GM21447 (cell line): ENCODE data around the gene NPL.
A peak's percentile ranks its signal among the peaks of the same experiment; 100 is the strongest.

Experiments used
- ATAC-seq: cut with Tn5 transposase; IDR thresholded peaks from one replicate; pipeline ENCODE4 v1.9.1; 2021; ENCODE audit not compliant: unreplicated experiment

Gene NPL, protein sequence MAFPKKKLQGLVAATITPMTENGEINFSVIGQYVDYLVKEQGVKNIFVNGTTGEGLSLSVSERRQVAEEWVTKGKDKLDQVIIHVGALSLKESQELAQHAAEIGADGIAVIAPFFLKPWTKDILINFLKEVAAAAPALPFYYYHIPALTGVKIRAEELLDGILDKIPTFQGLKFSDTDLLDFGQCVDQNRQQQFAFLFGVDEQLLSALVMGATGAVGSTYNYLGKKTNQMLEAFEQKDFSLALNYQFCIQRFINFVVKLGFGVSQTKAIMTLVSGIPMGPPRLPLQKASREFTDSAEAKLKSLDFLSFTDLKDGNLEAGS

DNA sequence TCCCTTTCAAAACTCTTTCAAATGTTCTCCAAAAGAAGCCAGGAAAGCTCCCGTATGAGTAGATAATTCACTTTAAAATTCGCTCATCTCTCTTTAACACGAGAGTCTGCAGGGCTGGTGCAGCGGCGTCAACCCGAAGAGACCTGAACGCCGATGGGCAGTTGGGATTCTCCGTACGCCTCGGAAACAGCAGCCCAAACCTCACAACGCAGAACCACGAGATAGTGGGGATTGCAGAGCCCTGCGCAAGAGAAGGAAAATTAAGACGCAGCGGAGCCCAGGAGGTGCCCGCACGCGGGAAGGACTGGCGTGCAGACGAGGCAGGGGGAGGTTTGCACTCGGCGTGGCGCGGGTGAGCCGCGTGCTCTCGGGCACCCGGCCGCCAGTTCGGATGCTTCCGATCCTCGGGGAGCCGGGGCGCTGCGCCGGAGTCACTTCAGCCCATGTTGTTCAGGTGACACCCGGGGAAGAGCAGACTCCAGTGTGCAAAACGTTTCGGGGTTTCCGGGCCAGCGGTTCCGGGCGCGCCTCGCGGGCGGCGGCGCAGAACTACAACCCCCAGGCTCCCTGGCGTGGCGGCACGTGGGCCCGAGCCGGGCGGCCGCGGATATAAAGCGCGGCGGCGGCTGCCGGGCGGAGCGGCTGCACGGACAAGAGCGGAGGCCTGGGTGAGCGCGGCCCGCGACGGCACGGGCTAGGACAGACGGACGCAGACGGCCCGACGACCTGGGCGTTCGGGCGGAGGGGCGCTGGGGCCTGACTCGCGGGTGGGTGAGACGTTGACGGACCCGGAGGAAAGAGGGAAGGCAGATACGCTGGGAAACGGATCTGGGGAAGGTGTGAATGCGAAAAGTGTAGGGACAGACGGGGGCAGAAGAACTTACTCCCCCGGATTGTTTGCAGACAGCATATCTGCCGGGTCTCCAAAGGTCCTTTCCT, at the start of gene NPL:
TSS of gene NPL (plus strand) at position 636 of the 939 bp plus-strand sequence. CDS start 4,599 bp downstream, outside the sequence.
- ATAC-seq = peak; percentile 93

DNA sequence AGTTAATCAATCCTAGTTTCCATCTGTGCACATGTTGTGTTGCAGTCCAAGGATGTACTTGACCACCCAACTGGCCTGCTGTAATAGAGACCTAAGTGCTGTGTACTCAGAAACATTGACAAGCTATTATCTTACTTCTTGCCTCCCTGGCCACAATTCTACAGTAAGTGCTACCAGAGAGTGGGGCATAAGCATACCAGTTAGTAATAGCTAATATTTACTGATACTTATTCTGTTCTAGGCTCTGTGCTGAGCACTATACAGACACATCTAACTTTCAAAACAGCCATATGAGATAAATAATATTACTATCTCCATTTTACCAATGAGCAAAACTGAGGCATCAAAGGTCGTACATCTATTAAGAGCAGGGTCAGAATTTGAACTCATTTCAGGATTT, 49.5 kb upstream of the NPL start:
- ATAC-seq = no peak

DNA sequence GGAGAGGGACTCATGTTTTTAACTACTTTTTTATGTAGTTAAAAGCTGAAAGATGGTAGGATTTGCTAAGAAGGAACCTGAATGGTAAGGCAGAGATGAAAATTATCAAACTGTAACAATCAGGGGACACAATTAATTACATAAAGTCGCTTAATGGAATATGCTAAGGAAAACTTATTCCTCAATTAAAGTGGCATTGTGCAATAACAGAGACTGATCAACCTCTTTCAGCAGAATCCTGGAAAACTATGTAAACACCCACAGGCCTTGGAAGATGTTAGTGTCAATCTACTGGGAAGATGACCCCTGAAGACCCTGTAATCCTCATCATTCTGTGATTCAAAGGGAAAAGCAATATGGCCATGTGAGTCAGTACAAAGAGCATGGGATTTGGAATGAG, 46.8 kb upstream of the NPL start:
- no peak for ATAC-seq

DNA sequence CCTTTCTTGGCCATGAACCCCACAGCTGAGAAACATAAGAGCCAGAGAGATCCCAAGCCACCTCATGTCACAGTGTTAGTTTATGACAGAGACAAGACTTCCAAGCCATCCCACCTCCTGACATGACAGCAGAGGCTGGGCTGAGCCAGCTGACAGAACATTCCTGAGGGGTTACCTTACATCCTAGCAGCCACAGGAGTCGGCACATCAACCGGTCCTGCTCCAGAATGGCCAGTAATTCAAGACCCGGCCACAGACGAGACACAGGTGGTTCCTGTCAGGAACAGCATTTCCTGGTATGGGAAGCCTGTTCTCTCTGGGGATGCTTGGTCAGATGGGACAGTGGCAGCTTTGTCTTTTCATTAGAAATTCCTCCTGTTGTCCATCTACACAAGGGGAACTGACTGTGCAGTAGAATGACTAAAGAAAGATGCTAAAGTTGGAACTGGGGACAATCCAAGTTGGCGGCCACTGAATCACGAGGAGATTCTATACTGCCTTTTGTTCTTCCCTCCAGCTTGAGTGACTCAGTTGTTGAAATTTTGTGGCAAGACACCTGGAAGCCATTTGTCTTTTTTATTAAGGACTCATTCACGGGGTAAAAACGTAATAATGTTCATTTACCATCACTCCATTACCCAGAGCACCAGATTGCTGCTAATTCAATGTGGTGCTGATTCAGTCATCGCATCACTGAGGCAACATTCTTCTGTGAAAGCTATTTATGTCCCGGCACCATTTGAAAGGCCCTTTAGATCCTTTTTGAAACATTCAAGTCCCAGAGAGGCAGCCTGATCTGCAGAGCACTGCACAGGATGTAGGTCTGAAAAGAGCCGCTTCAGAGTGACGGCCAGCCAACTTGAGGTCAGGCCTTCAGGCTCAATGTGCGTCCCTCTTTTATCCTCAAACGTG, 37.2 kb upstream of the NPL start:
- ATAC-seq = no peak

DNA sequence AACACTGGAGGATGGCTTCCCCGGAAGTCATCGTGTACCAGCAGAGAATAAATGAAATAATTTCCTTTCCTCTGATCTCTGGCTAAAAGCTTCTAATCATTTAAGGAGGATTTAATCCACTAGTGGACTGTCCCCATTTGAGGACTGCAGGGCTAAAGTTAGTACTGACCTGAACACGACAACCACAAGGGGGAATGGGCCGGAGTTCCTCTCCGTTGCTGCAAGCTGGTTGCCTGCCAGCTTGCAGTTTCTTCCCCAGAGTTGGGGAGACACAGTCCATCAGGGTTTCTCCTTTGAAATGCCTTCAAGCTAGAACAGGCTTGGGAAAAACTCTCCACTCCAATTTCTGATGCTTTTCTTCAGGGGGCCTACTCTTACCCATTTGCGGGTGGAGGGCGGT, 35.5 kb upstream of the NPL start:
- no peak for ATAC-seq

DNA sequence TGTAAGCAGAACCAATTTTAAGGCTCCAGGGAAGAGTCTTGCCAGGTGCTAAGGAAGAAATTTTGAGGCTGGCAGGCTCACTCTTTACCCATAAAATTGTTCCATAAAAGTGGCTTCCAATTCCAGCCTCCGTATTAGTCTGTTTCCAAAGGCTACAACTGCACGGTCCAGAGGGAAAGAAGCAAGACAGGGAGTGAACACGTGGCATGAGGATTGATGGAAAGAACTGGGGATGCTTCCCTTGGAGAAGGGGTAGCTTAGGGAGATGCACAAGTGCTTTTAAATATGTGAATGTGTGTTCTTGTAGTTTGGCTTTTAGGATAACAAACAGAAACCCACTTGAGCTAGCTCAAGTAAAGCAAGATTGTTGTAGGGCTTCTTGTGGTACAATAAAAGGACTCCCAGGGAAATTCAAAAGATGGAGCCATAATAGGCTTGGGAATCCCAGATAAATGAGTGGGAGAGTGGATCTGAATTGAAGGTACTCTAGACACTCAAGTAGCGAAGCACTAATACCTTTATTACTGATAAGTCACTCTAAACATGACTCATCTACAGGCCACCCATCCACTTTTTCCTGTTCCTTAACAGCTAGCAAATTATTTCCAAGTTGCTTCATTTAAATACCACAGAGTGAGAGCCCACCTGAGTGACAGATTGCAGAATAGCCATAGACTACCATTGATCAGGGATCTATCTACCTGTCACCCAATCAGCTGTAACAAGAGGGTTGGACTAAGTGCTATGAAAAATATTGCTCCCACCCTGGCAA, 34.8 kb upstream of the NPL start:
- no peak for ATAC-seq

DNA sequence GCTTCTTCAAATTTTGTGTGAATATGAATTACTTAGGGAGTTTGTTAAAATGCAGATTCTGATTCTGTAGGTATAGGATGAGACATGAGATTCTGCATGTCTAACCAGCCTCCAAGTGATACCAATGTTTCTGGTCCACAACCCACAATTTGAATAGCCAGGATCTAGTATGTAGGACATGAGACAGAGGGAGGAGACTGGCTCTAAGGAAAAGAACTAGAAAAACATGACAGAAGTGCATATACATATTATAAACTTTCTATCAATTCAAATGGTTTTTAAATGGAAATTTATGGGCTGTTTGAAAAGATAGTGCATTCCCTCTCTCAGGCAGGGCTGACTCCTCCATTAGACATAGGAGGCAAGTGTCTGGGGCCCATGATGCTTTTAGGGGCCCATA, 33.9 kb upstream of the NPL start:
- ATAC-seq = no peak

DNA sequence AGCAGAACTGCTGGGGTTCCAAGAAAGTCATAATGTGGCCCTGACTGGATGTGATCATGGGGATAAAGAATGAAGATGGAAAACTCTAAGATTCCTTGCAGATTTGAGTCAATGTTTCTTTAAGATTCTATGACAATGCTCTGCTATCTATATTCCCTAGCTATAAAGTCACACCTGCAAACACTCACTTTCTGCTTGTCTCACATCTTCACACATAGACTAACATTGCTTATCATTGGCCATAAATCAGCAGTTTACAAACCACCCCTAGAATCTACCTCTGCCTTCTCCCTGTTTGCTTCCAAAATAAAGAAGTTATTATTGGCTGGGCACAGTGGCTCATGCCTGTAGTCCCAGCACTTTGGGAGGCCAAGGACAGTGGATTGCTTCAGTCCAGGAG, 33.1 kb upstream of the NPL start:
- no peak for ATAC-seq

DNA sequence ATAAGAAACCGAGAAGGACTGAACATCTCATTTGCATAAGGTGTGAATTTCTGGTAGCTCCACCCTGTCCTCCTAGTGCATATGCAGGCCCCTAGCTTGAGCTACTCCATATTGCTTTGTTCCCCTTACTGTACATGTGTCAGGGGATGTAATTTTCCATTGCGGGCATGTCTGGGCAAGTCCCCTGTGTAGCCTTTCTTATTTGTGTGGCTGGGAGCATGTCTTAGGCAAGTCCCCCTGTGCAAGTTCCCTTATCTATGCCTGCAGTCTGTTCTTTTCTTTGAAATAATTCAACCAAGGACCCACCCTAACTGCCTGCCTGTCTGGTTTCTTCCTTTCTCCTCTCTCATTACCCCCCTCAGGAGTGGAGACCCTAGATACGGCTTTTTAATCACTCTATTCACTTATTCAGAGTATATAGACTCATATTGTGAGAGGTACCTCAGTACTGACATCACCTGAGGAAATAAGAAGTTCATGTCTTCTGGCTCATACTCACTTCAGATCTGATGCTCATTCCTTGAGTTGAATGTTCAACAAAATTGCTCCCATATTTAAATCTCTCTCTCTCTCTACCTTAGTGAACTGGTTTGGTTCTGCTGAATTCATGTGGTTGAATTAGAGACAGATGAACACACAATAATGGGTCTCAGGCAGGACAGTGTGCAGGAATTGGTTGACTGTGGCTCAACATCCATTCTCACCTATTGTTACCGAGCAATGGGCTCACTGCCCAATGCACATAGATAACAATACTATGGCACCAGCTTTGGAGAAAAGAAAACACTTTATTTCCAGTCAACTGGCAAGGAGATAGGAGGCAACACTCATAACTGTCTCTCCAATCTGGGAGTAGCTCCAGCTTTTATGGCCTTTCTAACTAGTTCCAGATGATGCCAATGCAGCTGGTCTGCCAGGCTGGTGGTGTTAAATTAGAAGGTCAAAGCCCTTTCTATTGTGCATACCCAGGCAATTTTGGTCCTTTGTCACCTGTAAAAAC, 27.9 kb upstream of the NPL start:
- ATAC-seq = no peak

DNA sequence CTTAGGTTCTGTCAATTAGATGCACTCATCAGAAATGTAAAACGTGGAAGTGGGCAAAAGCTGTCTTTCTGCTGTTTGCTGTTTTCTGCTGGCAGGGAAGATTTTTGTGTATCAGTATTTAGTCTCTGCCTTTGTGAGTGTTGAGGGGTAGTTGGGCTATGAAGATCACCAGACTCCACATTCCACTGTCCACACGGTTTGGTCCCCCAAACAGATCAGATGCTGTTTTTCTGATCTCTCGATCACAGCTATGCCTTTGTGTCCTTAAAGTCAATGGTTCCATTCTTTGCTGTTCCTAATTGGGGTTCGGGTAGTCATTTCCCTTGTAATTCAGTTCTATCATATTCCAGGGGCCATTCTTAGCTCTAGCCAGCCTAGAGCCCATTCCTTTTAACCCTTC, 27.0 kb upstream of the NPL start:
- no peak for ATAC-seq

DNA sequence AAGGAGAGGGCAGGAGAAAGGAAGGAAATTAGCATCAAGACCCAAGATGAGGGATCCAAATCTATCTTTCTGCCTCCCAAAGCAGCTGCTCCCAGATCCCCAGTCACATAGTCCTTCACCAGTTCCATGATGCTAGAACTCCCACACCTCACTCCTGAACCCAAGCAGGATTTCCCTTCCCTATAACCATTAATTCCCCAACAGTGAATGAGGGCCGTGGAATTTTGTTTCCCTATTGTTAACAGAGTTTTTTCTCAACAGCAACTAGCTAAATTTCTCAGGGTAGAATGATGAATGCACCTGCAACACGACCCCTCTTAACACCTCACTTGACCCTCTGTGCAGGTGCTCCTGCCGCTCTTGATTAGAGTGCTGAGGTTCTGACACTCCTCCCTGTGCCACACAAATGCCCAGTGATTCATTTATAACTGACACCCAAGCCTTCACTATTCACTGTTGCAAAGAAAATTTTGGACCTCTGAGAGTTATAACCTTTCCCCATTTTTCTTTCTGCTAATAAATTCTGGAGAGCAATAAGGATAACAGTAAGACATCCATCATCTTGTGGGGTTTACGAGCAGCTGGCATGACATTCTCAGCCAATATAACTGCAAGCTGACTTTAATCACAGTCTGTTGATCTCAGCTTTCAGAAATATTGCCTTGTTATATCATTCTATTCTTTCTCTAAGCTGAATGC, 25.4 kb upstream of the NPL start:
- ATAC-seq = no peak

DNA sequence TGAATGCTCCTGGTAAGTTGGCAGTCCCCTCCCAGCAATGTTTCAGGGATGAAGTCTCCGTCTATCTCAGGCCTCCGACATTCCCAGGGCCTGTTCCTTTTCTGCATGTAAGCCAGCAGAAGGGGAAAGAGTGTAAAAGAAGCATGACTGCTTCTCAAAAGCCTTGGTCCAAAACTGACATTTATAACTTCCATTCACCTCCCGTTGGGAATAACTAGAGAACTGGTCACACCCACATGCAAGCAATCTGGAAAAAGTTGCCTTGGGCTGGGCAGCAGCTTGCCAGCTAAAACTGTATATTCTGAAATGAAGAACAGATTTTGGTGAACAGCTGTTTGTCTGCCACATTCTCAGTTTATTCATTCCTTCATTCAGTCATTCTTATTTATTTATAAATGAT, 24.2 kb upstream of the NPL start:
- ATAC-seq = no peak

DNA sequence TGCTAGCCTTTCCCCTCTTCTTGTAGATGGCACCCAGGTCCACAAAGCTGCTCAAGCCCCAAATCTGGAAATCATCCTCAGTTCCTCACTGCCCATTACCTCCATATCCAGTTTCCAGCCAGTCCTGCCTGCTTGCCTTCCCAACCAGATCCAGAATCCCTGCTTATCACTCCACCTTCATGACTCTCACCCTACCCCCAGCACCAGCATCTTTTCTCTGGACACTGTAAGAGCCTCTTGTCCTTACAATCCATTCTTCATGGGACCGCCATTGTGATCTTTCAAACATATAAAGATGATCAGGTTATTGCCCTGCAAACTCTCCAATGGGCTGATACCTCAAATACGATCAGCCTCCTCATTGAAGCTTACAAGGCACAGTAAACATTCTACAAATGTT, 23.5 kb upstream of the NPL start:
- ATAC-seq = no peak

DNA sequence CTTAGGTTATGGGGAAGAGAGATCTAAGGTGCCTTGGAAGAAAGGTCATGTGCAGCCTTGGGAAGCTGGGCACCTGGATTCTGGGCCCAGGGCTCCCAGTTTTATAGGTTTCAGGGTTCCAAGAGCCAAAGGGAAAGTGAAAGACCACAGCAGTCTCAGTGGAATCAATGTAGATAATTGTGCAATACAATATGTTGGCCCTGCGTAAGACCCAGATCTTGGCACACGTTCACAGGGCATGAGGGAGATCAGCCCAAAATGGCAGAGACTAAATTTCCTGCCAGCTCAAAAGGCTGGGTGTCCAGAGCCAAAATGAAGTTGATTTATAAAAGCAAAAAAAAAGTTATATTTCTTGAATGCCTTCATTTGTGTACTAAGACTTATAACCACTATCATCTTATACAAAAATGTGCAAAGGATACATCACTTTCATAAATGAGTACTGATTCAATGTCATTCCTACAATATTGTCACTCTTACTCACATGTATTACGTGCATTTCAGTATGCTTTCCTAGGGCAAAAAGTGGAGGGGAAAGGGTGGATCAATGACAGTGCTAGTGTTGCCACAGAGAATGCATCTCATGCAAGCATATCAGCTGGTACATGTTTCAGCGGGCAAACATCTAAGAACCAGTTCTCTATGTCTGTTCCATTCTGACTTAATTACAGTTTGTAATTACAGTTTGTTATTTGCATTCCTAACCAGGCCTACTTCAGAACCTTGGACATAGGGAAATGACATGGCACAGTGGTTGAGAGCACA, 22.5 kb upstream of the NPL start:
- no peak for ATAC-seq

DNA sequence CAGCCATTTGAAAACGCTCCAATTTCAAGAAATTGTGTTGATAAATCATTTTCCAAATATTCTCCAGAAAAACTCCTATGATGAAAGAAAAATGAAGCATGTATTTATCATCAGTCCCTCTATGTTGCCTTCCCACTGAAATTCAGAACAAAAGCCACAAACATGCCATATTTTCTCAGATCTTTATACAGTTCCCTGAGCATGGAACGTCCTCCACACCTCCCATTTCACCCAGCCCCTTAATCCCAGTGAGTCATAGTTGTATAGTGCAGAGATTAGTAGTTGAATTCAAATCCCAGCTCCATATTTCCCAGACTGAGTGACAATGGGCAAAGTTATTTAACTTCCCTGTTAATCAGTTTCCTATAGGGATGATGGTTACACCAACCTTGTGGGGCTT, 20.6 kb upstream of the NPL start:
- no peak for ATAC-seq

DNA sequence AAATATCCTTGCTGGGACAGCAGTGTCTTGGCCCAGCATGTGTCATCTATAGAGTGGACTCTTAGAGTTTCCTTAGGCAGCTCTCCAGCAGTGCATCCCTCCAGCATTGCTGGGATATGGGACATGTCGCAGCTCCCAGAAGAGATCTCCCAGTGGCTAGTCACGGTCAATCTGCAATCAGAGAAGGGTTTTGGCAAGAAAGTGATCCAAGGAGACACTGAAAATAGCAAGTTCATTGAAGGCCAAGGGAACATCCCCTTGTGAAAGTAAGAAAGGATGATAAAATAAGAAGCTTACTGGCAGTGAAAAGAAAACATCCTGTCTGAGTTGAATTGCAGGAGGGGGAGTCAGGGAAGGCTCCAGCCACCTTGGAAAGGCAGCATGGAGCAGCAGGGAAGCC, 19.3 kb upstream of the NPL start:
- no peak for ATAC-seq

DNA sequence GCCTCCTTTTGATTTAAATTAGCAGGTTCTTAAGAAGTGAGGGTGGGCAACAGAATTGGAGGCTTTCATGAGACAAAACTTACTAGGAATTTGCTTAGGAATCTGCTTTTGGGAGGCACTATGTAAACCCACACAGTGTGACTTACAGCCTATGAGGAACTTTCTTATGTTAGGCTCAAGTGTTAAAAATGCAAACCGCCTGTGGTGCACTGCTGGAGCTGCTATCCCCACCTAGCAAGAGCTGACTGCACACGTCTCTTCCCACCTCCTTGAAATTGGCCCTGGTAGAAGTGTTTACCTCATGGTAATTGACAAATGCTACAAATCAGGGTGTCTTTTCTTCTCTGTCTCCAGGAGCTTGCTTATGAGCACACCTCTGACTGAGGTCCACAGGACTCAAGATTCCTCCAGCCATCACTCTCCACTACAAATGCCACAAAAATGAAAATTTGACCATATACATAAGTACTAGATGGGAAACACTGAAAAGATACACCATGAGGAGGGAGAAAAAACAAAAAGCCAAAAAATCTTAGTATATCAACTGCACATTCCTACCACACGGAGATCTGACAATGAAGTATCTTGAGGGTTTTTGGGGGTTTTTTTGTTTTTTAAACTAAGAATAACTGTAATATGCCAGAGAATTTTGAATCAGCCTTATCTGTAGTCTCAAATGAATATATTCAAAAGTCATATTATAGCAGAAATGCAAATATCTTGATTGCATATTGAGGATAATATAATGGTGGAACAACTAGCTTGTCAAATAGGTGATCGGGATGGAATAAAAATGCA, 18.2 kb upstream of the NPL start:
- ATAC-seq = no peak
